MM.1S (cell line): ENCODE results near the gene PIK3CG.

Experiments
- DNase-seq: peaks from one replicate; pipeline ENCODE4 v3.0.0-alpha.2; 2015
- H2AFZ ChIP-seq: fragments of 300-600 bp; sonication (generic); 2 replicates; pipeline ENCODE4 v1.6.0; 2016; ENCODE audit warnings: antibody characterized with exemption, low read length
- H3F3A ChIP-seq: fragments of 300-600 bp; sonication (generic); 2 replicates; pipeline ENCODE4 v1.6.1; 2016; ENCODE audit warnings: mild to moderate bottlenecking, antibody characterized with exemption, low read length, moderate library complexity, mixed read lengths; ENCODE audit not compliant: insufficient read depth
- H3K27ac ChIP-seq: fragments of 300-600 bp; sonication (generic); 2 replicates; pipeline ENCODE4 v1.5.1; 2016; ENCODE audit warnings: mild to moderate bottlenecking, low read length
- H3K27me3 ChIP-seq: fragments of 300-600 bp; sonication (generic); replicated peaks from 2 replicates; pipeline ENCODE4 v1.6.0; 2016; ENCODE audit warnings: low read length; ENCODE audit not compliant: insufficient read depth
- H3K36me3 ChIP-seq: fragments of 300-600 bp; sonication (generic); replicated peaks from 2 replicates; pipeline ENCODE4 v1.6.1; 2016; ENCODE audit warnings: mild to moderate bottlenecking, low read length, mixed read lengths; ENCODE audit not compliant: insufficient read depth
- H3K4me1 ChIP-seq: fragments of 300-600 bp; sonication (generic); 2 replicates; pipeline ENCODE4 v1.6.1; 2016; ENCODE audit warnings: low read length, mixed read lengths
- H3K4me2 ChIP-seq: fragments of 300-600 bp; sonication (generic); 2 replicates; pipeline ENCODE4 v1.6.0; 2016; ENCODE audit warnings: low read depth, low read length
- H3K4me3 ChIP-seq: fragments of 300-600 bp; sonication (generic); 2 replicates; pipeline ENCODE4 v1.5.1; 2016; ENCODE audit warnings: low read length, mixed read lengths
- H3K79me2 ChIP-seq: fragments of 300-600 bp; sonication (generic); 2 replicates; pipeline ENCODE4 v1.6.1; 2016; ENCODE audit warnings: mixed run types, low read length, mixed read lengths
- H3K9ac ChIP-seq: fragments of 300-600 bp; sonication (generic); 2 replicates; pipeline ENCODE4 v1.6.1; 2016; ENCODE audit warnings: low read length, mixed read lengths
- H3K9me2 ChIP-seq: fragments of 300-600 bp; sonication (generic); replicated peaks from 2 replicates; pipeline ENCODE4 v1.6.1; 2016; ENCODE audit warnings: mild to moderate bottlenecking, low read length, mixed read lengths; ENCODE audit not compliant: insufficient read depth
- H3K9me3 ChIP-seq: fragments of 300-600 bp; sonication (generic); replicated peaks from 2 replicates; pipeline ENCODE4 v1.6.1; 2016; ENCODE audit warnings: mild to moderate bottlenecking, low read length, mixed read lengths; ENCODE audit not compliant: insufficient read depth
- H4K20me1 ChIP-seq: fragments of 300-600 bp; sonication (generic); 2 replicates; pipeline ENCODE4 v1.6.1; 2016; ENCODE audit warnings: mild to moderate bottlenecking, low read length, moderate library complexity, mixed read lengths; ENCODE audit not compliant: insufficient read depth
- EZH2 ChIP-seq: fragments of 300-600 bp; sonication (generic); optimal IDR thresholded peaks from 2 replicates; pipeline ENCODE3; 2017; ENCODE audit warnings: low read depth, mild to moderate bottlenecking, antibody characterized with exemption, low read length, mixed read lengths
- EZH2phosphoT487 ChIP-seq: fragments of 300-600 bp; sonication (generic); IDR thresholded peaks from 2 replicates; pipeline ENCODE4 v1.6.1; 2018; ENCODE audit warnings: antibody characterized with exemption, low read length
- TF ChIP-seq, protein P1 (sequence below): fragments of 300-600 bp; sonication (generic); IDR thresholded peaks from 2 replicates; pipeline ENCODE4 v1.5.1; 2016; ENCODE audit warnings: antibody characterized with exemption, low read length, mixed read lengths

PIK3CG gene

GRCh38 chr7:106914018-106914607, 49.0 kb downstream of the PIK3CG start:
- Histone ChIP-seq H3K4me2 (no peak overlapping the region), H3K36me3 (no peaks in the 10 kb centered on the region), H3K4me3 (no peak overlapping the region), H3K79me2 (no peaks in the 10 kb centered on the region), H3K27ac (no peak overlapping the region), H3K9me2 (no peaks in the 10 kb centered on the region), H2AFZ (no peak overlapping the region), H3K9me3 (no peaks in the 10 kb centered on the region), H3K9ac (no peak overlapping the region), H4K20me1 (no peaks in the 10 kb centered on the region), H3F3A (peaks cover 13% of the 10 kb centered on the region), H3K27me3 (no peaks in the 10 kb centered on the region), H3K4me1 (peaks cover 21% of the 10 kb centered on the region)
- TF ChIP-seq EZH2phosphoT487 (no peak), EZH2 (no peak)
- TF ChIP-seq, protein P1, sequence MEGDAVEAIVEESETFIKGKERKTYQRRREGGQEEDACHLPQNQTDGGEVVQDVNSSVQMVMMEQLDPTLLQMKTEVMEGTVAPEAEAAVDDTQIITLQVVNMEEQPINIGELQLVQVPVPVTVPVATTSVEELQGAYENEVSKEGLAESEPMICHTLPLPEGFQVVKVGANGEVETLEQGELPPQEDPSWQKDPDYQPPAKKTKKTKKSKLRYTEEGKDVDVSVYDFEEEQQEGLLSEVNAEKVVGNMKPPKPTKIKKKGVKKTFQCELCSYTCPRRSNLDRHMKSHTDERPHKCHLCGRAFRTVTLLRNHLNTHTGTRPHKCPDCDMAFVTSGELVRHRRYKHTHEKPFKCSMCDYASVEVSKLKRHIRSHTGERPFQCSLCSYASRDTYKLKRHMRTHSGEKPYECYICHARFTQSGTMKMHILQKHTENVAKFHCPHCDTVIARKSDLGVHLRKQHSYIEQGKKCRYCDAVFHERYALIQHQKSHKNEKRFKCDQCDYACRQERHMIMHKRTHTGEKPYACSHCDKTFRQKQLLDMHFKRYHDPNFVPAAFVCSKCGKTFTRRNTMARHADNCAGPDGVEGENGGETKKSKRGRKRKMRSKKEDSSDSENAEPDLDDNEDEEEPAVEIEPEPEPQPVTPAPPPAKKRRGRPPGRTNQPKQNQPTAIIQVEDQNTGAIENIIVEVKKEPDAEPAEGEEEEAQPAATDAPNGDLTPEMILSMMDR, result no peak
- no peak for DNase-seq

DNA sequence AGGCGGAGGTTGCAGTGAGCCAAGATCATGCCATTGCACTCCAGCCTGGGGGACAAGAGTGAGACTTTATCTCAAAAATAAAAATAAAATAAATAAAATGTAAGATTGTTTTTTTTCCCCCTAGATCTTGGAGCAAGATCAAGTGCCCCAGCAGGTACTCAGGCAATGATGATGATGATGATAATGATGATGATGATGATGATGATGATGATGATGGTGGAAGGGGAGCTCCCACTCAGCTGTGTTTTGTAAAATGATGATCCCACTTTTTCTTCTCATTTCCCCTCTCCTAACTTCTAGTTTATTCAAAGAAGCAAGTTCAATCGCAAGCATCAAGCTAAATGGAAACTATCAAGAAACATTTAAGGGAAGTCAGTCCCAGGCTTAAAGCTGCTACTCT, 50.3 kb downstream of the PIK3CG start:
- Histone ChIP-seq H3K4me3 (no peak overlapping the region), H3K9ac (no peak overlapping the region), H3K9me2 (no peaks in the 10 kb centered on the region), H3F3A (peaks cover 13% of the 10 kb centered on the region), H3K27ac (peak overlapping the region; percentile 52; the same call in 1 of the 2 replicates), H3K27me3 (no peaks in the 10 kb centered on the region), H3K36me3 (no peaks in the 10 kb centered on the region), H3K9me3 (no peaks in the 10 kb centered on the region), H2AFZ (no peak overlapping the region), H3K79me2 (no peaks in the 10 kb centered on the region), H3K4me2 (peak overlapping the region; percentile 34), H4K20me1 (no peaks in the 10 kb centered on the region), H3K4me1 (peaks cover 21% of the 10 kb centered on the region)
- TF ChIP-seq, protein P1, result no peak
- TF ChIP-seq EZH2phosphoT487, result no peak
- no peak for TF ChIP-seq EZH2
- DNase-seq, result no peak

GRCh38 chr7:106915873-106916272, 50.8 kb downstream of the PIK3CG start:
- Histone ChIP-seq H3K9ac (no peak overlapping the region), H2AFZ (no peak overlapping the region), H3K9me3 (no peaks in the 10 kb centered on the region), H3K36me3 (no peaks in the 10 kb centered on the region), H4K20me1 (no peaks in the 10 kb centered on the region), H3K27me3 (no peaks in the 10 kb centered on the region), H3K4me1 (peaks cover 21% of the 10 kb centered on the region), H3K27ac (peak overlapping the region; percentile 52; the same call in 1 of the 2 replicates), H3K79me2 (no peaks in the 10 kb centered on the region), H3K9me2 (no peaks in the 10 kb centered on the region), H3K4me3 (no peak overlapping the region), H3F3A (peaks cover 13% of the 10 kb centered on the region), H3K4me2 (peak overlapping the region; percentile 34)
- DNase-seq, result peak; percentile 83
- TF ChIP-seq, protein P1, result 0 out of 2 replicates have a peak, but pooled peaks have one; percentile 4
- TF ChIP-seq EZH2 (no peak), EZH2phosphoT487 (no peak)
